Measurements from ENCODE around the gene RBMS3.

- no peak; the same call in 1 of the 2 replicates for TF ChIP-seq CTCF (conservative IDR thresholded peaks at IDR 0.05; ENCODE audit: low read length)
- TF ChIP-seq EZH2phosphoT487 (IDR thresholded peaks at IDR 0.05; ENCODE audit: borderline replicate concordance, low read depth, low read length) = no peak
Observed at GRCh38 chr3:29281094-29281343, 148 bp downstream of the RBMS3 start.

Measured in OCI-LY7 (cell line).